Ammon's horn (tissue), 1 donor: ENCODE measurements around the gene USP49.
"Not testable (repeated sequence)": the region's sequence is repeated elsewhere in the genome, so short reads cannot be mapped to it uniquely, and the experiment has no call there.

ENCODE experiments used
- DNase-seq: peaks from one replicate; pipeline ENCODE4 v3.0.0-alpha.2; 2016; ENCODE audit warnings: low spot score

Gene USP49

GRCh38 chr6:41811946-41812345 is 83.2 kb downstream of the USP49 start:
- not testable (repeated sequence) for DNase-seq

GRCh38 chr6:41811095-41811494 is 84.1 kb downstream of the USP49 start:
- DNase-seq = no peak

GRCh38 chr6:41805830-41806774 is 89.1 kb downstream of the USP49 start:
- no peak for DNase-seq

GRCh38 chr6:41801380-41801779 is 93.8 kb downstream of the USP49 start:
- no peak for DNase-seq

- DNase-seq = no peak
Measured at GRCh38 chr6:41799559-41799911, 95.6 kb downstream of the USP49 start.

GRCh38 chr6:41798901-41799558 is 96.1 kb downstream of the USP49 start:
- no peak for DNase-seq

- DNase-seq = no peak
Measured at GRCh38 chr6:41796474-41796873, 98.7 kb downstream of the USP49 start.

- no peak for DNase-seq
Measured at GRCh38 chr6:41791984-41792383, 103.2 kb downstream of the USP49 start.

GRCh38 chr6:41791305-41791704 is 103.9 kb downstream of the USP49 start:
- DNase-seq = no peak

GRCh38 chr6:41790045-41790444 is 105.1 kb downstream of the USP49 start:
- no peak for DNase-seq

GRCh38 chr6:41789390-41789724 is 105.8 kb downstream of the USP49 start:
- no peak for DNase-seq

GRCh38 chr6:41787219-41787917 is 107.8 kb downstream of the USP49 start, which contains the start of gene TOMM6:
TOMM6 (plus strand) TSS chr6:41787694; CDS start chr6:41787698, 4 bp downstream.
- DNase-seq = peak; percentile 95

- peak; percentile 89 for DNase-seq
Measured at GRCh38 chr6:41786451-41787218, 108.5 kb downstream of the USP49 start.

GRCh38 chr6:41785689-41786450 is 109.3 kb downstream of the USP49 start:
- DNase-seq = peak; percentile 56

GRCh38 chr6:41785254-41785653 is 109.9 kb downstream of the USP49 start:
- DNase-seq = no peak

GRCh38 chr6:41784581-41785171 is 110.5 kb downstream of the USP49 start:
- no peak for DNase-seq

- DNase-seq = no peak
Measured at GRCh38 chr6:41783106-41783780, 111.9 kb downstream of the USP49 start.

- DNase-seq = no peak
Measured at GRCh38 chr6:41781366-41781730, 113.8 kb downstream of the USP49 start.

GRCh38 chr6:41780551-41781365 is 114.4 kb downstream of the USP49 start, which contains the start of gene PRICKLE4:
PRICKLE4 (plus strand) TSS chr6:41780782; CDS start chr6:41783474, 2,692 bp downstream.
- peak; percentile 40 for DNase-seq
